ENCODE results near the gene POLR2B.
"Not testable (repeated sequence)": the region's sequence is repeated elsewhere in the genome, so short reads cannot be mapped to it uniquely, and the experiment has no call there.

The POLR2B gene

DNA sequence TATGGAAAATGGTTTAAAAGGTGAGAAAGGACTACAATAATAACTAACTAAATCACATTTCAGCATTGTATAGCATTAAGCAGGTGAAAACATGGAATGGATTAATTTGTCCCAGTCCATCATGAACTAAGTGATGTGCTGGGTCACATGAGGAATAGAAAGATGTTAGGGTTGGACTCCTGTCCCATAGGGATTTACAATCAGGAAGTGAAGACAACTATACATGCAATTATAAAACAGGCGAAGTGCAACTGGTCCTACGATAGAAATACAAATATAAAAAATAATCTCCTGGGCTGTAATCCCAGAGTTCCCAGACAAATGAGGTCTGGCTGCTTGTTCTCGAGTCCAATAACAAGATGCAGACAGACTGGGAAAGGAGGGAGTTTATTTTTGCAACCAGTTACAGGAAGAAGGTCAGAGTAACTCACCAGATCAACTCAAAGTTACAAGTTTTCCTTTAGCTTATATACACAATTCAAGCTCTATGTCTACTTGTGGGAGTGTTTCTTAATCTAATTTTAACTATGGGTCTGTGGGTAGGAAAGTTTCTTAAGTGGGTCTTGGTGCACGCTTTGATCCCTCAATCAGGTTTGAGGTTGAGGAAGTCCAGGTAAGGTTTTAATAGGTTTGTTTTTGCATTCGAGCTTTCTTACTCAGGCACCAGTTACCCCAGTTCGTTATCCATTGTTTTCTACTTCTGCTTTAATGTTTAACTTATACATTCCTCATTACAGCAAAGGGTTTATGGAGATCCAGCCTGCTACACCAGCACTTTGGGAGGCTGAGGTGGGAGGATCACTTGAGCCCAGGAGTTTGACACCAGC, 81.4 kb downstream of the POLR2B start:
- Histone ChIP-seq H3K4me1 (ENCODE audit: insufficient read depth, low read length) (no peaks in the 10 kb centered on the region), H3K27me3 (ENCODE audit: insufficient read depth, low read length) (no peaks in the 10 kb centered on the region), H3K9me3 (ENCODE audit: insufficient read depth, low read depth, low read length) (no peaks in the 10 kb centered on the region), H3K27ac (ENCODE audit: low read length) (no peak overlapping the region), H3K36me3 (ENCODE audit: insufficient read depth, low read depth, low read length) (no peaks in the 10 kb centered on the region), H3K4me3 (ENCODE audit: low read length) (no peak overlapping the region), H3K9ac (ENCODE audit: low read depth, low read length) (no peak overlapping the region)

DNA sequence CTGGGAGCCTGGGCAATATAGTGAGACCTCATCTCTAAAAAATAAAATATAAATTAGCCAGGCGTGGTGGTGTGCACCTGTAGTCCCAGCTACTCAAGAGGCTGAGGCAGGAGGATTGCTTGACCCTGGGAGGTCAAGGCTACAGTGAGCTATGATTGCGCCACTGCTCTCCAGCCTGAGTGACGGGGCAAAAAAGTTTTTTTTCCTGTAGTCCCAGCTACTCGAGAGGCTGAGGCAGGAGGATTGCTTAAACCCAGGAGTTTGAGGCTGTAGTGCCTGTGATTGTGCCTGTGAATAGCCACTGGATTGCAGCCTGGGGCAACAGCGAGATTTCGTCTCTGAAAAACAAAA, 82.0 kb downstream of the POLR2B start:
- H3K27me3 ChIP-seq (ENCODE audit: insufficient read depth, low read length); H3K4me3 ChIP-seq (ENCODE audit: low read length); H3K9me3 ChIP-seq (ENCODE audit: insufficient read depth, low read depth, low read length); H3K4me1 ChIP-seq (ENCODE audit: insufficient read depth, low read length); H3K9ac ChIP-seq (ENCODE audit: low read depth, low read length); H3K36me3 ChIP-seq (ENCODE audit: insufficient read depth, low read depth, low read length); H3K27ac ChIP-seq (ENCODE audit: low read length): not testable (repeated sequence)

DNA sequence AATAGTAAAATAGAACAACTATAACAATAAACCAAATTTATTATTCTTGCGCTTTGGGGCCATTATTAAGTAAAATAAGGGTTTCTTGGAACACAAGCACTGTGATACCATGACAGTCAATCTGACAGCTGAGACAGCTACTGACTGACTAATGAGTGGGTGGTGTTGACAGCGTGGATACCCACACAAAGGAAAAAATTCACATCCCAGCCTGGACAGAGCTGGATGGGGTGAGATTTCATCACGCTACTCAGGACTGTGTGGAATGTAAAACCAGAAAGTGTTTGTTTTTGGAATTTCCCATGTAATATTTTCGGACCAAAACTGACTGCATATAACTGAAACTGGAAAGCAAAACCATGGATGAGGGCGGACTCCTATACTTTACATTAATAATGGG, 82.7 kb downstream of the POLR2B start:
- Histone ChIP-seq H3K9me3 (ENCODE audit: insufficient read depth, low read depth, low read length) (no peaks in the 10 kb centered on the region), H3K9ac (ENCODE audit: low read depth, low read length) (no peak overlapping the region), H3K4me1 (ENCODE audit: insufficient read depth, low read length) (no peaks in the 10 kb centered on the region; the same call in 1 of the 2 replicates), H3K36me3 (ENCODE audit: insufficient read depth, low read depth, low read length) (no peaks in the 10 kb centered on the region), H3K4me3 (ENCODE audit: low read length) (no peak overlapping the region), H3K27ac (ENCODE audit: low read length) (no peak overlapping the region), H3K27me3 (ENCODE audit: insufficient read depth, low read length) (no peaks in the 10 kb centered on the region)

DNA sequence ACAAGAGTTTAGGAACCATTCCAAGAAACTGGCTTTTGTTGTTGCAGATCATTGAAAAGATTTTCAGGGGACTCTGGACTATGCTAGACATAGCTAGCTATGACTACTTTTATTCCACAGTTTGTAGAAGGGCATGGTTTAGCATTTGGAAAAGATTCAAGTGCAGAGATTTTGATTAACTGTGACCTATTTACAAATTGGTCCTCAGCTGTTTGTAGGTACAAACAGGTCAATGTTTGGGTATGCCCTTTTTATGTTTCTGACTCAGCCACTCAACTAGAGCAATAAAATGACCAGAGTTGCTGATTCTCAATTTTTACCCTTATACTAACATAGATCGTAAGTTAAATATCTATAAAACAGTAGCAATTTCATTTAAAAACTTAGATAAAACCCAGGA, 84.8 kb downstream of the POLR2B start:
- no peak overlapping the region for H3K27ac ChIP-seq (ENCODE audit: low read length)
- H3K9ac ChIP-seq (ENCODE audit: low read depth, low read length) = no peak overlapping the region
- H3K9me3 ChIP-seq (ENCODE audit: insufficient read depth, low read depth, low read length) = no peaks in the 10 kb centered on the region
- H3K4me3 ChIP-seq (ENCODE audit: low read length) = no peak overlapping the region
- no peaks in the 10 kb centered on the region; the same call in 1 of the 2 replicates for H3K4me1 ChIP-seq (ENCODE audit: insufficient read depth, low read length)
- H3K36me3 ChIP-seq (ENCODE audit: insufficient read depth, low read depth, low read length) = no peaks in the 10 kb centered on the region
- H3K27me3 ChIP-seq (ENCODE audit: insufficient read depth, low read length) = no peaks in the 10 kb centered on the region

DNA sequence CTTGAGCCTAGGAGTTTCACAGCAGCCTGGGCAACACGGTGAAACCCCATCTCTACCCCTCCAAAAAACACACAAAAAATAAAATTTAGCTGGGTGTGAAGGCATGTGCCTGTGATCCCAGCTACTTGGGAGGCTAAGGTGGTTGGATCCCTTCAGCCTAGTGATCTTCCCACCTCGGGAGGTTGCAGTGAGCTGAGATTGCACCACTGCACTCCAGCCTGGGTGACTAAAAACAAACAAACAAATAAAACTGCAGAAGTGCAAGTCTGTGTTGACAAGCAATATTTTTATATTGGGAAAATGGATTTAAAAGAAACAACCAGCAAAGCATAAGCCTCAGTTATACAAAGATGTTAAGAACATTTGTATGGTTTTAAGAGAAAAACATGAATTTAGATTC, 85.4 kb downstream of the POLR2B start:
- Histone ChIP-seq H3K36me3 (ENCODE audit: insufficient read depth, low read depth, low read length) (no peaks in the 10 kb centered on the region), H3K27me3 (ENCODE audit: insufficient read depth, low read length) (no peaks in the 10 kb centered on the region), H3K4me1 (ENCODE audit: insufficient read depth, low read length) (no peaks in the 10 kb centered on the region; the same call in 1 of the 2 replicates), H3K4me3 (ENCODE audit: low read length) (no peak overlapping the region), H3K27ac (ENCODE audit: low read length) (no peak overlapping the region), H3K9me3 (ENCODE audit: insufficient read depth, low read depth, low read length) (no peaks in the 10 kb centered on the region), H3K9ac (ENCODE audit: low read depth, low read length) (no peak overlapping the region)

DNA sequence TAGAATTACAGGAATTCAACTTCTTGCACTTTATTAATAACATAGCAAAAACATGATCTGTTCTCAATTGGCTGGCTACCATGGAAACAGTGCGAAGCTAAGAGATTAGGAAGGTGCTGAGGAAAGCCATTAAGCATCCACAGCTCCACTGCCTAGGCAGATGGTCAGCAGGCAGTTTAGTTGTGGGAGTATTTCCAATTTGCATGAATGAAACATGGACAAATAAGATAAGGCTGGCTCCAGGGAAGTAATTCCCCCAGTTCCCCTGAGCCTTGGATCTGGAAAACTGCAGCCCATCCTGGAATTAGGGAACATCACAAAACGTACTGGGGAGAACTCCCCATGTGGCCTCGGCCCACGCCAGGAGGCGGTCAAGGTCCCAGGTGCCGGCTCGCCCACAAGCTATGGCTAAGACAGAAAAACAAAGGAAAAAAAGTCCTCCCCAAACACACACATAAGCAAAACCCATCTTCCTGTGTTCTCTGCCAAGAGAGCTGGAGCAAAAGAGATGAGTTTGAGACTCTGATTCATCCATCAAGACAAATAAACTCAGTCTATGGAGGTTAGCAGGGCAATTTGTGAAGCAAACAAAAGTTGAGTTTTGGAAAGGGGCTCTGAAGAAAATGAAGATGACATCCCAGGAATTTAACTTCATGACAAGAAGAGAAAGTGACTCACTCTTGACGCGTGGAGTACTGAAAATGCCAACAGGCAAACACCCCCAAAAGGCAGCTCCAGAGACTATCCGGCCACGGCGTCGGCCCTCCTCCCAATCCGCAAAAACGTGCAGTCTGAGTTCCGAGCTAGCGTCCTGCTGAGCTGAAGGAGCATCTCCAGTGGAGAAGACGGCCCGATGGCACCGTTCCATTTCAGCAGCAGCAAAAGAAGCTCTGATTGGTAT, 86.4 kb downstream of the POLR2B start:
- H3K4me1 ChIP-seq (ENCODE audit: insufficient read depth, low read length) = no peaks in the 10 kb centered on the region; the same call in 1 of the 2 replicates
- no peaks in the 10 kb centered on the region for H3K36me3 ChIP-seq (ENCODE audit: insufficient read depth, low read depth, low read length)
- H3K27ac ChIP-seq (ENCODE audit: low read length) = no peak overlapping the region
- no peaks in the 10 kb centered on the region for H3K27me3 ChIP-seq (ENCODE audit: insufficient read depth, low read length)
- H3K9ac ChIP-seq (ENCODE audit: low read depth, low read length) = no peak overlapping the region
- no peak overlapping the region for H3K4me3 ChIP-seq (ENCODE audit: low read length)
- no peaks in the 10 kb centered on the region for H3K9me3 ChIP-seq (ENCODE audit: insufficient read depth, low read depth, low read length)

DNA sequence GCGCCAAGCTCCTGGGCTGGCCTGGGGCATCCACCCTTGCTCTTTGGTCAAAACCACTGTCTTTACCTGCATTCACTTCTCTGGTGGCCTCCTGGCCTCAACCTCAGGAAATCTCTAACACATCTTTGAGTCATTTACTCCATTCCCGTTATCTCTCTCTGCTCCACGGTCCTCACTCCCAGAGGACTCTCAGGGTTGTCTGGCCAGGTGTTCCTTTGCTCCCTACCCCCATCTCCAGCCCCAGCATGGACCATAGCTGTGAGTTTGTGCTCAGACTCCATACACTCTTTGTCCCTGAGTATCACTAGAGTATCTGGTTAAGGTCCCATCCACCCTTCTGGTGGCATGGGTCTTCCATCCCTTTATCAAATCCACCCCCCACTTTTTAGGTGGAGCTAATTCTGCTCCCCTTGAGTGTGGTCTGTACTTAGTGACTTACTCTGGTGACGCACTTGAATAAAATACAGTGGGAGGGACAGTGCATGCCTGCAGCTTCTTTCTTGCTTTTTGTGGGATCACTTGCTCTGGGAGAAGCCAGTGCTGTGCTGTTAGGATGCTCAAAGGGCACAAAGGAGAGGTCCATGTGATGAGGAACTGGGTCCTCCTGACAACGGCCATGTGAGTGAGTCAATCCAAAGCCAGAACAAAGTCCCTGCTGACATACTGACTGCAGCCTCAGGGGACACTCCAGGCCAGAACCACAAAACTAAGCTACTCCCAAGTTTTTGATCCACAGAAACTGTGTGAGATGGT, 87.2 kb downstream of the POLR2B start:
- Histone ChIP-seq H3K9ac (ENCODE audit: low read depth, low read length) (no peak overlapping the region), H3K4me1 (ENCODE audit: insufficient read depth, low read length) (no peaks in the 10 kb centered on the region; the same call in 1 of the 2 replicates), H3K9me3 (ENCODE audit: insufficient read depth, low read depth, low read length) (no peaks in the 10 kb centered on the region), H3K27ac (ENCODE audit: low read length) (no peak overlapping the region), H3K4me3 (ENCODE audit: low read length) (no peak overlapping the region), H3K27me3 (ENCODE audit: insufficient read depth, low read length) (no peaks in the 10 kb centered on the region), H3K36me3 (ENCODE audit: insufficient read depth, low read depth, low read length) (no peaks in the 10 kb centered on the region)

DNA sequence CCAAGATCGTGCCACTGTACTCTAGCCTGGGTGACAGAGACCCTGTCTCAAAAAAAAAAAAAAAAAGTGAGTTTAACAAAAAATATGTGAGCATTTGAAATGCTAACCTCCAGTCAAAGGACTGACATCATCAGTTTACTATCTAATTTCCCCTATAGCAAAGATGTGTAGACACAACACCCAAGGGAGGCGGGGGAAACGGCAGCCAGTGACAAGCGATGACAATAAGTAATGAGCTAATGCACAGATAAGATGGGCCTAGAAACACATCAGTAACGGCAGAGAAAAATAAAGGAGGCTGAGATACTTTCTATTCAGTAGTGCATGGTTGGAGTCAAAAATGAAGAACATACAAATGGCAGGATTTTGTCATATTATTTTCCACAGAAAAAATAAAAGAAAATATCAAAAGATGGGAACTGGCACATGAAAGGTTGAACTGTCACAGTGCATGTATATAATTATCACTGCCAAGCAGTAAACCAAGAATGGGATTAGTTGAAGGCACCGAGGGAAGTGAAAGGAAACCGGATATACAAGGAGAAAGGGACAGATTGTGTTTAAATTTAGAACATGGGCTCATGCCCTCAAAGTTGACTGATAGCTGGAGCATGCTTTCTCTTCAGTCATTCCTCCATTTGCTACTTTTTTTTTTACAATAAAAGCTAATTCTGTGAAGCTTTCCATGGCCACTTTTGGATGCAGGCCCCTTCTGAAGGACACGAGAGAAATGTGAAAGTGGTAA, 89.7 kb downstream of the POLR2B start:
- no peak overlapping the region for H3K27ac ChIP-seq (ENCODE audit: low read length)
- H3K27me3 ChIP-seq (ENCODE audit: insufficient read depth, low read length) = no peaks in the 10 kb centered on the region
- no peak overlapping the region for H3K9ac ChIP-seq (ENCODE audit: low read depth, low read length)
- no peak overlapping the region for H3K4me3 ChIP-seq (ENCODE audit: low read length)
- H3K36me3 ChIP-seq (ENCODE audit: insufficient read depth, low read depth, low read length) = no peaks in the 10 kb centered on the region
- no peaks in the 10 kb centered on the region; the same call in 1 of the 2 replicates for H3K4me1 ChIP-seq (ENCODE audit: insufficient read depth, low read length)
- no peaks in the 10 kb centered on the region for H3K9me3 ChIP-seq (ENCODE audit: insufficient read depth, low read depth, low read length)

DNA sequence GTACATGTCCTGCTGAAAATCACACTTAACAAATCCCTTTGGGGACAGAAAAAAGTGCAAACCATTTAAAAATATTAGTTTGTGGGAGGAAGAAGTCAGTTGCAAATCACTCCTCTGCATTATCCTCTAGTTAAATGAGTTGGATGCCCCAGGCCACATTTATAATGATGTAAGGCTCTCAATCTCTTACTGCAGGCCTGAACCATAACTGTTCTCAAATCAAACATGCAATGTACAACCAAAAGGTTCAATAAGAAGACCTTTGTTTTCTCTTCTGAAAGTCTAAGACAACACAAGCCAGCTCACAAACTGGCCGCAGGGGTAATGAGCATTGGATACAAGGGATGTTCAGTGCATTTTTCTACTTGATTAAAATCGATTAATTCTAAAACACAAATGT, 91.8 kb downstream of the POLR2B start:
- no peaks in the 10 kb centered on the region for H3K27me3 ChIP-seq (ENCODE audit: insufficient read depth, low read length)
- H3K9me3 ChIP-seq (ENCODE audit: insufficient read depth, low read depth, low read length) = no peaks in the 10 kb centered on the region
- H3K4me1 ChIP-seq (ENCODE audit: insufficient read depth, low read length) = no peaks in the 10 kb centered on the region; the same call in 1 of the 2 replicates
- H3K36me3 ChIP-seq (ENCODE audit: insufficient read depth, low read depth, low read length) = no peaks in the 10 kb centered on the region
- no peak overlapping the region for H3K4me3 ChIP-seq (ENCODE audit: low read length)
- H3K27ac ChIP-seq (ENCODE audit: low read length) = no peak overlapping the region
- H3K9ac ChIP-seq (ENCODE audit: low read depth, low read length) = no peak overlapping the region

DNA sequence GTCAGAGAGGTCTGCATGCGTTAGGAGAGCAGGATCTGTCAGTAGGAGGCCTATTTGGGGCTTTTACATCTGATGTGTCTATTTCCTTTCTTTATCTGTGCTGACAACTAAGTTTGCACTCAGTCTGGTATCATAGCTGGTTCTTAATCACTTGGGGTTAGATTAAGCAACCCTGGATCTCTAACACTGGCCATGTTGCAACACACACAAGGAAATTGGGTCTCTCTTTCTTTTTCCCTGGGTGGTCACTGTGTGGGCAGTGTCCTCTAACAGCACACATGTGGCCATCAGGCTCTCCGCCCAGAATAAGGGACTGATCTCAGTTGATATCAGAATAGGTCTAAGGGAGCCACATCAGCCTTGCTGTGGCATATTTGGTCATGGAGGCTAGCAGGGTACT, 92.6 kb downstream of the POLR2B start:
- H3K9me3 ChIP-seq (ENCODE audit: insufficient read depth, low read depth, low read length) = no peaks in the 10 kb centered on the region
- no peak overlapping the region for H3K27ac ChIP-seq (ENCODE audit: low read length)
- H3K9ac ChIP-seq (ENCODE audit: low read depth, low read length) = no peak overlapping the region
- no peak overlapping the region for H3K4me3 ChIP-seq (ENCODE audit: low read length)
- H3K36me3 ChIP-seq (ENCODE audit: insufficient read depth, low read depth, low read length) = no peaks in the 10 kb centered on the region
- no peaks in the 10 kb centered on the region for H3K27me3 ChIP-seq (ENCODE audit: insufficient read depth, low read length)
- no peaks in the 10 kb centered on the region for H3K4me1 ChIP-seq (ENCODE audit: insufficient read depth, low read length)

DNA sequence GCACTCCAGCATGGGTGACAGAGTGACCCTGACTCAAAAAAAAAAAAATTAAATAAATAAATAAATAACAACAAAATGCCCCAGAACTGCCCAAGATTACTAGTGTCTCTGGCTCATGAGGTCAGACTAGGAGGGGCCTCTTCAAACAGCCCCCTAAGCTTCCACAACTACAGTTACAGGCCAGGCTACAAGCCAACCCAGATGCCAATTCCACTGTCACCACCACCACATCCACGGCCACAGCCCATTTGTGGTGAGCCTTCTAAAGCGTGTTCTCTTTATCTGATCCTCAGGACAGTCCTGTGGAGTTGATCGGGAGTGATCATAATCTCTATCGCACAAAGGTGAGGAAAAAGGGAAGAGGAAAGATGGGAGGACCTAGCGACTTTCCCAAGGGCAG, 94.9 kb downstream of the POLR2B start:
- no peaks in the 10 kb centered on the region for H3K27me3 ChIP-seq (ENCODE audit: insufficient read depth, low read length)
- no peak overlapping the region for H3K4me3 ChIP-seq (ENCODE audit: low read length)
- H3K36me3 ChIP-seq (ENCODE audit: insufficient read depth, low read depth, low read length) = no peaks in the 10 kb centered on the region
- peaks cover 8% of the 10 kb centered on the region; the same call in 1 of the 2 replicates for H3K4me1 ChIP-seq (ENCODE audit: insufficient read depth, low read length)
- no peak overlapping the region for H3K9ac ChIP-seq (ENCODE audit: low read depth, low read length)
- no peaks in the 10 kb centered on the region for H3K9me3 ChIP-seq (ENCODE audit: insufficient read depth, low read depth, low read length)
- no peak overlapping the region for H3K27ac ChIP-seq (ENCODE audit: low read length)

All from iPS-20b (cell line).